ENCODE results near the gene DGUOK. TPM values are rescaled to one million over a fixed set of nuclear protein-coding genes. Genes with fewer than 3 reads are reported as not detected.

Gene DGUOK
- total and polyA plus RNA-seq, 10 of the 15 experiments (the other 5 are each of a cell fraction or from before 2014, with no cell fraction given): 64.4 to 234 (median 91.4) TPM

DNA sequence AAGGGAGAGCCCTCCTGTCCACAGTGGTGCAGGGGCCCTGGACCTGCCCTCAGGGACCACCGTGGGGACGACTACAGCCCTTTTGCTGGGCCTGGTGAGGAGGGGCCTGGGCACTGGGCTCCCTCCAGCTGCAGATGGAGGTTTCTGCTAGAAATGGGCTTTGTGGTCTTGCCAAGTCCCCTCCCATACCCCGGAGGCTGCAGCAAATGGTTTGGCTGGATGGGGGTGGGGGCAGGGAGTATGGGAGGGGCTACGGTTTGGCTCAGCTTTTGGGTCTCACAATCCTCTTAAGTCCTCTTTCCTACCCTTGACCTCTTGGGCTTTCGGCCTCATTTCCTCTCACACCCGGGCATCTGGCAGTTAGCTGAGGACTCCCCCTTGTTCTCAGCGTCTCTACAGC lies 79.8 kb downstream of the DGUOK start (continued):
- no peak for TF ChIP-seq STAT3 (IDR thresholded peaks at IDR 0.05; ENCODE audit: low read depth, low read length)
- TF ChIP-seq SREBF1 (IDR thresholded peaks at IDR 0.05; ENCODE audit: low read length): no peak
- TF ChIP-seq EZH2 (IDR thresholded peaks at IDR 0.05; ENCODE audit: borderline replicate concordance, control insufficient read depth, low read depth, low read length): no peak

DNA sequence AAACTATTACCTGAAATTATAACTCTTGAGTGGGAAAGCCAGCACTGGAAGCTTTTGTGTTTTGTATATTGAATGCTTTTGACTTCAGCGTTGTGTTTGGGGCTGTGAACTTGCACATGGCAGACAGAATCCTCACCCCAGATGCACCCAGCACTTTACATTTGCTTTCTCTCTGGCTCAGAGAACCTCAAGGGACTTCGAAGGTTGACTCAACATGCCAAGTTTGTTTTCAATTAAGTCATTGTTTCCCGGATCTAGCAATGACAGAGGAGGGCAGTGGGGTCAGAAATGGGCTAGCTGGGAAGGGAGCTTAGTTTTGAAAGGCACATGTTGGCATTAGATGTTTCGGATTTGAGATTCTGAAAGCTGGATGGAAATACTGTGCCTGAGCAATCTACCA lies 80.4 kb downstream of the DGUOK start:
- BruUV-seq (replicated peaks): no TSS peak
- peaks cover 12% of the 10 kb centered on the region; the same call in 1 of the 2 replicates for H4K20me1 ChIP-seq (ENCODE audit: control insufficient read depth, insufficient read depth)
- H3K9me3 ChIP-seq (replicated peaks; ENCODE audit: control insufficient read depth, insufficient read depth, low read length): no peaks in the 10 kb centered on the region
- RAD21 ChIA-PET (ENCODE audit: unreplicated experiment): interaction anchor here (1.1 to 1.3 kb wide), 2 partner anchors 10 to 86 kb away, joined by 3 read pairs; no protein-coding TSS in a partner anchor
- in situ Hi-C loops (cut with MboI) (no loop called here), intact Hi-C loops (cut with micrococcal nuclease; ENCODE audit: unreplicated experiment) (no loop called here)
- H2AFZ ChIP-seq (ENCODE audit: control insufficient read depth, low read depth, low read length): no peak overlapping the region
- peaks cover 93% of the 10 kb centered on the region for H3K79me2 ChIP-seq (ENCODE audit: control insufficient read depth, insufficient read depth, low read length)
- FAIRE-seq (no peak), ATAC-seq (no peak), DNase-seq (ENCODE audit: low read depth, low spot score) (no peak)
- TF ChIP-seq SRF (IDR thresholded peaks at IDR 0.05; ENCODE audit: low read depth in 2 of 2, low read length in 2 of 2): no peak
- TF ChIP-seq SMC3 (IDR thresholded peaks at IDR 0.05; ENCODE audit: borderline replicate concordance, low read length): no peak
- TF ChIP-seq FOS (IDR thresholded peaks at IDR 0.05; ENCODE audit: borderline replicate concordance, extremely low read depth, insufficient read length): no peak
- H3K4me3 ChIP-seq: no peak overlapping the region
- CTCF ChIA-PET: interaction anchor here (0.9 to 1.0 kb wide), 2 partner anchors 10 to 12 kb away, joined by 4 to 5 read pairs; no protein-coding TSS in a partner anchor
- H3K36me3 ChIP-seq (ENCODE audit: control insufficient read depth in 2 of 2, insufficient read depth in 2 of 2, low read length in 1 of 2): peaks cover 32 to 35% of the 10 kb centered on the region in 2 experiments
- SMC1A ChIA-PET (ENCODE audit: uncharacterized antibody, unreplicated experiment): interaction anchor here (1.3 to 5.0 kb wide), 6 partner anchors 12 to 140 kb away, joined by 3 to 25 read pairs (median 6); no protein-coding TSS in a partner anchor
- H3K4me2 ChIP-seq (ENCODE audit: control insufficient read depth, insufficient read depth): no peak overlapping the region
- peaks cover under 1% of the 10 kb centered on the region; the same call in 1 of the 2 replicates for H3K4me1 ChIP-seq (ENCODE audit: control insufficient read depth, insufficient read depth, low read length)
- POLR2A ChIA-PET: interaction anchor here (1.1 to 1.9 kb wide), 2 partner anchors 12 to 14 kb away, joined by 3 to 5 read pairs; no protein-coding TSS in a partner anchor
- H3K27me3 ChIP-seq (replicated peaks in 1 of 2; ENCODE audit: control insufficient read depth in 2 of 2, insufficient read depth in 2 of 2, low read length in 1 of 2): no peaks in the 10 kb centered on the region
- 27% methylated on average over 4 of the region's 4 CpGs for WGBS (ENCODE audit: insufficient coverage, insufficient replicate concordance, low lambda C conversion rate, missing lambda C conversion rate)
- H3K27ac ChIP-seq (ENCODE audit: control insufficient read depth, insufficient read depth): no peak overlapping the region
- H3K9ac ChIP-seq (ENCODE audit: control insufficient read depth, insufficient read depth, low read length): no peak overlapping the region

All from GM12878 (cell line).